GM12891 (cell line): ENCODE results near the gene RNF213.

Experiments
- PAX5 ChIP-seq: IDR thresholded peaks from 2 replicates; pipeline ENCODE4 v1.6.1; 2011; ENCODE audit warnings: low read length, moderate library complexity, mild to moderate bottlenecking; ENCODE audit not compliant: insufficient read depth, severe bottlenecking
- POLR2A ChIP-seq: IDR thresholded peaks from 2 replicates; pipeline ENCODE4 v1.6.1; 2011; ENCODE audit warnings: low read depth, low read length, control low read depth
- POU2F2 ChIP-seq: IDR thresholded peaks from 2 replicates; pipeline ENCODE4 v1.6.1; 2011; ENCODE audit warnings: low read depth, mild to moderate bottlenecking, control low read depth, low read length, moderate library complexity
- TAF1 ChIP-seq: IDR thresholded peaks from 2 replicates; pipeline ENCODE4 v1.6.1; 2011; ENCODE audit warnings: low read depth, low read length, control low read depth

DNA sequence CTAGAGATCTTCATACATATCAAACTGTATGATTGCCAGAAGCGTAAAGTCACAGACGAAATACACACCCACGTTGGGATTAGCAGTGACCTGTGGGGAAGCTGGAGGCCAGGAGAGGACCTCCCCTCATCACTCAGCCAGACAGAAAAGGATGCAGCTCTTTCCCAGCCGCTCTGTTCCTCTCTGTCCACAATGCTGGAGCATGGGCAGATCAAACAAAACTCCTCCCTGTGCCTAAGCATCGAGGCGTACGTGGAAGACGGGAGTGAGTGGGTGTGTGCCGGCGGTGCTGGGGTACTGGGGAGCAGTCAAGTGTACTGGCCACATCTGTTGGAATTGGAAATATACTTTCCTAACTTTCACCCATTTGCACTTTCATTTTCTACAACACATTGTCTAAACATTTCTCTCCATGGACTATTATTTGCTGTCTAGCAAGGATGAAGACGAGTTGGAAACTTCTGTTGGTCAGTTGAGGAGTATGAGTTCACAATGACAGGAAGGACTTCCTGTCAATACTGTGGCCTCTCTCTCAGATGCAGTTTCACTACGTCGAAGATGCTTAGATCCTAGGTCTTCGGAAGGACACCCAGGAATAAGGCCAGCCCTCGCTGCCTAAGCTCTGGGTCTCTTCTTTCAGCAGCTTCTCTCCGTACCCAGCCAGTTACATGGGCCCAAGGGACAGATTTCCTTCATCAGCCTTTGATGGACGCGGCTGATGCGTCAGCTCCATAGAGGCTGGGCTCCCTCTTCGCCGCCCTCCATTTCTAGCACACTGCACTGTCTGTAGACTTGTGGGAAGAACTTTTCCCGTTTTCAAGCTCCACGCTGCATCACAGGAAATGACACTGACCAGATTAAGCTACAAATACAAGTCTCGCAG, 123.7 kb downstream of the RNF213 start:
- TF ChIP-seq POLR2A, result no peak
- no peak for TF ChIP-seq PAX5
- TF ChIP-seq POU2F2, result no peak
- TF ChIP-seq TAF1, result no peak
